Glutamatergic neuron (in vitro differentiated cells): ENCODE measurements around the gene GABRG3. TPM values are rescaled to one million over a fixed set of nuclear protein-coding genes. Genes with fewer than 3 reads are reported as not detected.

Source experiments
- DNase-seq: peaks from one replicate; pipeline ENCODE4 v3.0.0; 2022
- H3K27ac Mint-ChIP-seq: one replicate; pipeline ENCODE4 v1.8.0; 2020; ENCODE audit warnings: mild to moderate bottlenecking, mixed read lengths, inconsistent platforms; ENCODE audit not compliant: unreplicated experiment
- H3K27me3 Mint-ChIP-seq: one replicate; pipeline ENCODE4 v1.8.0; 2020; ENCODE audit warnings: mild to moderate bottlenecking, moderate library complexity, mixed read lengths, inconsistent platforms; ENCODE audit not compliant: unreplicated experiment
- H3K36me3 Mint-ChIP-seq: one replicate; pipeline ENCODE4 v1.8.0; 2020; ENCODE audit warnings: mild to moderate bottlenecking, mixed read lengths, inconsistent platforms; ENCODE audit not compliant: unreplicated experiment
- H3K4me1 Mint-ChIP-seq: one replicate; pipeline ENCODE4 v1.8.0; 2020; ENCODE audit warnings: mild to moderate bottlenecking, low read depth, mixed read lengths, inconsistent platforms; ENCODE audit not compliant: unreplicated experiment
- H3K4me3 Mint-ChIP-seq: one replicate; pipeline ENCODE4 v1.8.0; 2020; ENCODE audit warnings: mild to moderate bottlenecking, mixed read lengths, inconsistent platforms; ENCODE audit not compliant: unreplicated experiment
- H3K9me3 Mint-ChIP-seq: one replicate; pipeline ENCODE4 v1.8.0; 2020; ENCODE audit warnings: mild to moderate bottlenecking, moderate library complexity, mixed read lengths, inconsistent platforms; ENCODE audit not compliant: unreplicated experiment
- CTCF ChIP-seq: fragments of 200-600 bp; sonication (generic); IDR thresholded peaks from one replicate; pipeline ENCODE4 v1.5.0; 2021; ENCODE audit not compliant: partially characterized antibody, unreplicated experiment
- total RNA-seq: library from RNA; stranded (reverse); fragmentation: NEBNext Ultra II Directional; extraction: Animal tissue kit (Norgen Biotek cat#: 25700); gene quantifications from one replicate; pipeline ENCODE4 v1.2.1, GENCODE V29; 2021; ENCODE audit not compliant: unreplicated experiment

Gene GABRG3
- total RNA-seq, 1 donor from 2014 or later = 1.3 TPM

- Mint-ChIP-seq H3K27ac (no peak overlapping the region), H3K9me3 (peaks cover 2% of the 10 kb centered on the region), H3K36me3 (no peaks in the 10 kb centered on the region), H3K4me1 (peaks cover 27% of the 10 kb centered on the region), H3K27me3 (peaks cover 6% of the 10 kb centered on the region), H3K4me3 (no peak overlapping the region)
- no peak for TF ChIP-seq CTCF
- DNase-seq = no peak
Measured at GRCh38 chr15:27273506-27273905, 302.5 kb downstream of the GABRG3 start.

- peaks cover 4% of the 10 kb centered on the region for H3K27me3 Mint-ChIP-seq
- no peak overlapping the region for H3K27ac Mint-ChIP-seq
- peaks cover 2% of the 10 kb centered on the region for H3K9me3 Mint-ChIP-seq
- H3K4me3 Mint-ChIP-seq = no peak overlapping the region
- peaks cover 35% of the 10 kb centered on the region for H3K4me1 Mint-ChIP-seq
- DNase-seq = no peak
- no peak for TF ChIP-seq CTCF
- no peaks in the 10 kb centered on the region for H3K36me3 Mint-ChIP-seq
Measured at GRCh38 chr15:27278761-27279160, 307.8 kb downstream of the GABRG3 start.

GRCh38 chr15:27292641-27293040, 321.7 kb downstream of the GABRG3 start:
- Mint-ChIP-seq H3K36me3 (no peaks in the 10 kb centered on the region), H3K4me1 (no peaks in the 10 kb centered on the region), H3K27ac (no peak overlapping the region), H3K4me3 (no peak overlapping the region), H3K9me3 (no peaks in the 10 kb centered on the region), H3K27me3 (no peaks in the 10 kb centered on the region)
- DNase-seq = no peak
- no peak for TF ChIP-seq CTCF

- Mint-ChIP-seq H3K36me3 (no peaks in the 10 kb centered on the region), H3K9me3 (no peaks in the 10 kb centered on the region), H3K27ac (no peak overlapping the region), H3K27me3 (no peaks in the 10 kb centered on the region), H3K4me3 (no peak overlapping the region), H3K4me1 (no peaks in the 10 kb centered on the region)
- no peak for TF ChIP-seq CTCF
- no peak for DNase-seq
Measured at GRCh38 chr15:27293607-27294006, 322.6 kb downstream of the GABRG3 start.

- DNase-seq = no peak
- no peak overlapping the region for H3K27ac Mint-ChIP-seq
- no peaks in the 10 kb centered on the region for H3K27me3 Mint-ChIP-seq
- H3K4me1 Mint-ChIP-seq = no peaks in the 10 kb centered on the region
- peaks cover 4% of the 10 kb centered on the region for H3K36me3 Mint-ChIP-seq
- H3K4me3 Mint-ChIP-seq = no peak overlapping the region
- H3K9me3 Mint-ChIP-seq = peaks cover 2% of the 10 kb centered on the region
- TF ChIP-seq CTCF = no peak
Measured at GRCh38 chr15:27317736-27318135, 346.8 kb downstream of the GABRG3 start.
